HepG2 (cell line): Measurements from ENCODE around the gene RAB34. TPM values are rescaled to one million over a fixed set of nuclear protein-coding genes. Genes with fewer than 3 reads are reported as not detected.

Experiments
- GTF3A ChIP-seq: sonication (generic); formaldehyde crosslinking; conservative IDR thresholded peaks from 2 replicates; pipeline ENCODE4 v1.4.0; 2020; ENCODE audit warnings: mild to moderate bottlenecking, missing genetic modification reagents
- HMG20A ChIP-seq: IDR thresholded peaks from 2 replicates; pipeline ENCODE4 v1.6.1; 2016; ENCODE audit warnings: borderline replicate concordance
- JUN ChIP-seq: sonication (generic); formaldehyde crosslinking; IDR thresholded peaks from 2 replicates; pipeline ENCODE4 v1.4.0; 2020; ENCODE audit warnings: mild to moderate bottlenecking, missing genetic modification reagents
- POGZ ChIP-seq: sonication (generic); formaldehyde crosslinking; IDR thresholded peaks from 2 replicates; pipeline ENCODE4 v1.4.0; 2020; ENCODE audit warnings: mild to moderate bottlenecking, missing genetic modification reagents
- YEATS4 ChIP-seq: sonication (generic); formaldehyde crosslinking; IDR thresholded peaks from 2 replicates; pipeline ENCODE4 v1.4.0; 2020; ENCODE audit warnings: missing genetic modification reagents, borderline replicate concordance
- ZNF549 ChIP-seq: sonication (generic); formaldehyde crosslinking; IDR thresholded peaks from 2 replicates; pipeline ENCODE4 v1.5.0; 2020; ENCODE audit warnings: missing genetic modification reagents
- ZNF615 ChIP-seq: sonication (generic); formaldehyde crosslinking; IDR thresholded peaks from 2 replicates; pipeline ENCODE4 v1.5.0; 2020; ENCODE audit warnings: mild to moderate bottlenecking, missing genetic modification reagents, borderline replicate concordance
- ZSCAN20 ChIP-seq: sonication (generic); formaldehyde crosslinking; IDR thresholded peaks from 2 replicates; pipeline ENCODE4 v1.4.0; 2020; ENCODE audit warnings: missing genetic modification reagents, mild to moderate bottlenecking, borderline replicate concordance
- ZSCAN21 ChIP-seq: sonication (generic); formaldehyde crosslinking; IDR thresholded peaks from 2 replicates; pipeline ENCODE4 v1.8.0; 2022; ENCODE audit warnings: mild to moderate bottlenecking, missing genetic modification reagents, moderate library complexity, borderline replicate concordance
- polyA plus RNA-seq, 8 experiments: library from polyadenylated mRNA; depleted of rRNA in 3 of 8; stranded (reverse) in 7 of 8; unstranded in 1 of 8; fragments of >200 nt; fragmentation: Illumina TruSeq in 4 of 8; extraction: Trizol in 4 of 8; gene quantifications; 2 replicates each; pipeline versions ENCODE4 v1.2.1 to v1.2.3, GENCODE V29; 2011 to 2016; ENCODE audit warnings: low read depth in 4 of 8, missing spikeins in 1 of 8, mixed read lengths in 1 of 8; ENCODE audit not compliant: insufficient read depth in 1 of 8
- total RNA-seq, 5 experiments: library from RNA; depleted of rRNA; stranded (reverse); fragments of >200 nt; fragmentation: Illumina TruSeq; extraction: Trizol; gene quantifications; 2 replicates each; pipeline ENCODE4 v1.2.3, GENCODE V29; 2016; ENCODE audit warnings: low read depth in 1 of 5
- TF ChIP-seq, protein P1 (sequence below): sonication (generic); formaldehyde crosslinking; IDR thresholded peaks from 2 replicates; pipeline ENCODE4 v1.4.0; 2020; ENCODE audit warnings: missing genetic modification reagents, borderline replicate concordance
- TF ChIP-seq, protein P2 (sequence below): IDR thresholded peaks from 2 replicates; pipeline ENCODE4 v1.6.1; 2016; ENCODE audit warnings: low read depth
- TF ChIP-seq, protein P3 (sequence below): sonication (generic); formaldehyde crosslinking; conservative IDR thresholded peaks from 2 replicates; pipeline ENCODE4 v1.8.1; 2023; ENCODE audit warnings: missing genetic modification reagents
- TF ChIP-seq, protein P4 (sequence below): sonication (generic); formaldehyde crosslinking; IDR thresholded peaks from 2 replicates; pipeline ENCODE4 v1.4.0; 2020; ENCODE audit warnings: missing genetic modification reagents
- TF ChIP-seq, protein P5 (sequence below): sonication (generic); formaldehyde crosslinking; IDR thresholded peaks from 2 replicates; pipeline ENCODE4 v1.8.1; 2023; ENCODE audit warnings: mild to moderate bottlenecking, missing genetic modification reagents

Gene RAB34
- total and polyA plus RNA-seq, 2 of the 13 experiments (the other 11 are each of a cell fraction or from before 2014, with no cell fraction given): 0.49 TPM; not detected in 1

DNA sequence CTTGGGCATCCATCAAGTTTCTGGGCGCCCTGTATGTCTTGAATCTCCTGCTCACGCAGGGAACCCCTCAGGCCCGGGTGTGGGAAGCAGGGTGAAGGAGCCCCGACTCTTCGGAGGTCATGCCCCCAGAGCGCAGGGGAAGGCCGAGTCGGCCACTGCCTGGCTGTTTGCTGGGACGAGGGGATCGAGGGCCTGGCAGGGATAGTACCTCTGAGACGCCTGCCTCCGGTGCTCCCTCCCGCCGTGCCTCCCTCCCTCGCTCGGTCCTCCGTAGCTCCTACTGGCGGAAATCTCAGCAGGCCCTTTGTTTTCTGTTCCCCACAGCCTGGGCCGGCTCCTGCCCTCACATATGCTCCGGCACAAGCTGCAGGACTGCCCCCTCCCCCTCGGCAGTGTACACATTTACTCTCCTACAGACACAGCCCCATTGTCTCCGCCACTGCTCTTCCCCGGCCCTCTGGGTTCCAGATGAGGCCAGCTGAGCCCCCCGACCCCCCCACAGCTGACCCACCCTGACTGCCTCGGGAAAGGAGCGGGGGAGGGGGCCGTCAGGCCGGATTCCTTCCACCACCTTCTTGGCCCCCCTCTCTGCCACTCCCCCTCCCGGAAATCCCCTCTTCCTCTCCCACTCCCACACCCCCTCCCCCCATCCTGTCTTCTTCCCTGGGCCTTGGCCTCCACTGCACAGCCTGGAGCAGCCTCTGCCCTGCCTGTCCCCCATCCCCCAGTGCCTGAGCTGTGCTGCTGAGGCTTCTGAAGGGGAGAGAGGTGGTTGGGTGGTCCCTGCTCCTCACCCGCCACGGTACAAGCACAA lies 27.5 kb upstream of the RAB34 start (continued):
- TF ChIP-seq, protein P1, sequence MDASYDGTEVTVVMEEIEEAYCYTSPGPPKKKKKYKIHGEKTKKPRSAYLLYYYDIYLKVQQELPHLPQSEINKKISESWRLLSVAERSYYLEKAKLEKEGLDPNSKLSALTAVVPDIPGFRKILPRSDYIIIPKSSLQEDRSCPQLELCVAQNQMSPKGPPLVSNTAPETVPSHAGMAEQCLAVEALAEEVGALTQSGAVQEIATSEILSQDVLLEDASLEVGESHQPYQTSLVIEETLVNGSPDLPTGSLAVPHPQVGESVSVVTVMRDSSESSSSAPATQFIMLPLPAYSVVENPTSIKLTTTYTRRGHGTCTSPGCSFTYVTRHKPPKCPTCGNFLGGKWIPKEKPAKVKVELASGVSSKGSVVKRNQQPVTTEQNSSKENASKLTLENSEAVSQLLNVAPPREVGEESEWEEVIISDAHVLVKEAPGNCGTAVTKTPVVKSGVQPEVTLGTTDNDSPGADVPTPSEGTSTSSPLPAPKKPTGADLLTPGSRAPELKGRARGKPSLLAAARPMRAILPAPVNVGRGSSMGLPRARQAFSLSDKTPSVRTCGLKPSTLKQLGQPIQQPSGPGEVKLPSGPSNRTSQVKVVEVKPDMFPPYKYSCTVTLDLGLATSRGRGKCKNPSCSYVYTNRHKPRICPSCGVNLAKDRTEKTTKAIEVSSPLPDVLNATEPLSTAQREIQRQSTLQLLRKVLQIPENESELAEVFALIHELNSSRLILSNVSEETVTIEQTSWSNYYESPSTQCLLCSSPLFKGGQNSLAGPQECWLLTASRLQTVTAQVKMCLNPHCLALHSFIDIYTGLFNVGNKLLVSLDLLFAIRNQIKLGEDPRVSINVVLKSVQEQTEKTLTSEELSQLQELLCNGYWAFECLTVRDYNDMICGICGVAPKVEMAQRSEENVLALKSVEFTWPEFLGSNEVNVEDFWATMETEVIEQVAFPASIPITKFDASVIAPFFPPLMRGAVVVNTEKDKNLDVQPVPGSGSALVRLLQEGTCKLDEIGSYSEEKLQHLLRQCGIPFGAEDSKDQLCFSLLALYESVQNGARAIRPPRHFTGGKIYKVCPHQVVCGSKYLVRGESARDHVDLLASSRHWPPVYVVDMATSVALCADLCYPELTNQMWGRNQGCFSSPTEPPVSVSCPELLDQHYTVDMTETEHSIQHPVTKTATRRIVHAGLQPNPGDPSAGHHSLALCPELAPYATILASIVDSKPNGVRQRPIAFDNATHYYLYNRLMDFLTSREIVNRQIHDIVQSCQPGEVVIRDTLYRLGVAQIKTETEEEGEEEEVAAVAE (CRISPR knock-in tag): no peak
- TF ChIP-seq POGZ (CRISPR knock-in tag) (no peak), GTF3A (CRISPR knock-in tag) (no peak), ZNF549 (CRISPR knock-in tag) (no peak), ZNF615 (no peak), ZSCAN21 (CRISPR knock-in tag) (peak; percentile 75; the same call in 1 of the 2 replicates), YEATS4 (peak; percentile 29; the same call in 1 of the 2 replicates), ZSCAN20 (CRISPR knock-in tag) (no peak), JUN (CRISPR knock-in tag) (0 out of 2 replicates have a peak, but pooled peaks have one; percentile 14), HMG20A (CRISPR knock-in tag) (no peak)
- TF ChIP-seq, protein P2, sequence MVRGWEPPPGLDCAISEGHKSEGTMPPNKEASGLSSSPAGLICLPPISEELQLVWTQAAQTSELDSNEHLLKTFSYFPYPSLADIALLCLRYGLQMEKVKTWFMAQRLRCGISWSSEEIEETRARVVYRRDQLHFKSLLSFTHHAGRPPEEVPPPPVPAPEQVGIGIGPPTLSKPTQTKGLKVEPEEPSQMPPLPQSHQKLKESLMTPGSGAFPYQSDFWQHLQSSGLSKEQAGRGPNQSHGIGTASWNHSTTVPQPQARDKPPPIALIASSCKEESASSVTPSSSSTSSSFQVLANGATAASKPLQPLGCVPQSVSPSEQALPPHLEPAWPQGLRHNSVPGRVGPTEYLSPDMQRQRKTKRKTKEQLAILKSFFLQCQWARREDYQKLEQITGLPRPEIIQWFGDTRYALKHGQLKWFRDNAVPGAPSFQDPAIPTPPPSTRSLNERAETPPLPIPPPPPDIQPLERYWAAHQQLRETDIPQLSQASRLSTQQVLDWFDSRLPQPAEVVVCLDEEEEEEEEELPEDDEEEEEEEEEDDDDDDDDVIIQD (CRISPR knock-in tag): no peak
- TF ChIP-seq, protein P3, sequence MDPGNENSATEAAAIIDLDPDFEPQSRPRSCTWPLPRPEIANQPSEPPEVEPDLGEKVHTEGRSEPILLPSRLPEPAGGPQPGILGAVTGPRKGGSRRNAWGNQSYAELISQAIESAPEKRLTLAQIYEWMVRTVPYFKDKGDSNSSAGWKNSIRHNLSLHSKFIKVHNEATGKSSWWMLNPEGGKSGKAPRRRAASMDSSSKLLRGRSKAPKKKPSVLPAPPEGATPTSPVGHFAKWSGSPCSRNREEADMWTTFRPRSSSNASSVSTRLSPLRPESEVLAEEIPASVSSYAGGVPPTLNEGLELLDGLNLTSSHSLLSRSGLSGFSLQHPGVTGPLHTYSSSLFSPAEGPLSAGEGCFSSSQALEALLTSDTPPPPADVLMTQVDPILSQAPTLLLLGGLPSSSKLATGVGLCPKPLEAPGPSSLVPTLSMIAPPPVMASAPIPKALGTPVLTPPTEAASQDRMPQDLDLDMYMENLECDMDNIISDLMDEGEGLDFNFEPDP (CRISPR knock-in tag): no peak
- TF ChIP-seq, protein P4, sequence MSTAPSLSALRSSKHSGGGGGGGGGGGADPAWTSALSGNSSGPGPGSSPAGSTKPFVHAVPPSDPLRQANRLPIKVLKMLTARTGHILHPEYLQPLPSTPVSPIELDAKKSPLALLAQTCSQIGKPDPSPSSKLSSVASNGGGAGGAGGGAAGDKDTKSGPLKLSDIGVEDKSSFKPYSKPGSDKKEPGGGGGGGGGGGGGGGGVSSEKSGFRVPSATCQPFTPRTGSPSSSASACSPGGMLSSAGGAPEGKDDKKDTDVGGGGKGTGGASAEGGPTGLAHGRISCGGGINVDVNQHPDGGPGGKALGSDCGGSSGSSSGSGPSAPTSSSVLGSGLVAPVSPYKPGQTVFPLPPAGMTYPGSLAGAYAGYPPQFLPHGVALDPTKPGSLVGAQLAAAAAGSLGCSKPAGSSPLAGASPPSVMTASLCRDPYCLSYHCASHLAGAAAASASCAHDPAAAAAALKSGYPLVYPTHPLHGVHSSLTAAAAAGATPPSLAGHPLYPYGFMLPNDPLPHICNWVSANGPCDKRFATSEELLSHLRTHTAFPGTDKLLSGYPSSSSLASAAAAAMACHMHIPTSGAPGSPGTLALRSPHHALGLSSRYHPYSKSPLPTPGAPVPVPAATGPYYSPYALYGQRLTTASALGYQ: no peak
- TF ChIP-seq, protein P5, sequence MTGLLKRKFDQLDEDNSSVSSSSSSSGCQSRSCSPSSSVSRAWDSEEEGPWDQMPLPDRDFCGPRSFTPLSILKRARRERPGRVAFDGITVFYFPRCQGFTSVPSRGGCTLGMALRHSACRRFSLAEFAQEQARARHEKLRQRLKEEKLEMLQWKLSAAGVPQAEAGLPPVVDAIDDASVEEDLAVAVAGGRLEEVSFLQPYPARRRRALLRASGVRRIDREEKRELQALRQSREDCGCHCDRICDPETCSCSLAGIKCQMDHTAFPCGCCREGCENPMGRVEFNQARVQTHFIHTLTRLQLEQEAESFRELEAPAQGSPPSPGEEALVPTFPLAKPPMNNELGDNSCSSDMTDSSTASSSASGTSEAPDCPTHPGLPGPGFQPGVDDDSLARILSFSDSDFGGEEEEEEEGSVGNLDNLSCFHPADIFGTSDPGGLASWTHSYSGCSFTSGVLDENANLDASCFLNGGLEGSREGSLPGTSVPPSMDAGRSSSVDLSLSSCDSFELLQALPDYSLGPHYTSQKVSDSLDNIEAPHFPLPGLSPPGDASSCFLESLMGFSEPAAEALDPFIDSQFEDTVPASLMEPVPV (CRISPR knock-in tag): no peak
